ENCODE results near the gene KIF19.

GRCh38 chr17:74373838-74374606, 48.0 kb downstream of the KIF19 start:
- TF ChIP-seq CHD2 (IDR thresholded peaks at IDR 0.05; ENCODE audit: low read length, partially characterized antibody) (no peak), JUNB (IDR thresholded peaks at IDR 0.05) (no peak), RNF2 (IDR thresholded peaks at IDR 0.05; ENCODE audit: borderline replicate concordance, low read depth) (no peak), SREBF2 (IDR thresholded peaks at IDR 0.05) (no peak), CTCF (IDR thresholded peaks at IDR 0.05) (no peak), CBX2 (IDR thresholded peaks at IDR 0.05; ENCODE audit: borderline replicate concordance, low read depth) (no peak), HES2 (IDR thresholded peaks at IDR 0.05) (no peak), CEBPB (IDR thresholded peaks at IDR 0.05) (no peak), KDM5A (IDR thresholded peaks at IDR 0.05) (no peak), POLR2AphosphoS2 (conservative IDR thresholded peaks at IDR 0.05; ENCODE audit: low read length) (no peak), E2F6 (IDR thresholded peaks at IDR 0.05; ENCODE audit: borderline replicate concordance, low read depth) (no peak), USF2 (IDR thresholded peaks at IDR 0.05) (no peak), FOSL2 (IDR thresholded peaks at IDR 0.05) (no peak), FOSL2 (CRISPR knock-in tag; IDR thresholded peaks at IDR 0.05) (no peak), RAD21 (conservative IDR thresholded peaks at IDR 0.05 in 1 of 2, IDR thresholded peaks at IDR 0.05 in 1 of 2) (no peak)

Measured in A549 (cell line).